Stomach (tissue), 9 donors: ENCODE results near the gene SCARB1. TPM values are rescaled to one million over a fixed set of nuclear protein-coding genes. Genes with fewer than 3 reads are reported as not detected.

Source experiments
- DNase-seq, 2 donors: peaks; one replicate each; pipeline versions ENCODE4 v3.0.0 to v3.0.0-alpha.2; 2013 to 2019
- H3K27ac ChIP-seq, 5 donors: fragments of 200-600 bp in 4 of 5; sonication (generic) in 4 of 5; one replicate each; pipeline ENCODE4 v1.5.1; 2013 to 2019; ENCODE audit warnings: mild to moderate bottlenecking in 1 of 5, moderate library complexity in 1 of 5
- H3K27me3 ChIP-seq, 3 donors: fragments of 200-600 bp; sonication (generic); one replicate each; pipeline ENCODE4 v1.5.1; 2017 to 2019; ENCODE audit warnings: mixed run types in 1 of 3
- H3K36me3 ChIP-seq, 4 donors: fragments of 200-600 bp; sonication (generic); 1 replicate in 3 of 4; 2 replicates in 1 of 4; pipeline ENCODE4 v1.5.1; 2016 to 2019
- H3K4me1 ChIP-seq, 4 donors: fragments of 200-600 bp; sonication (generic); one replicate each; pipeline ENCODE4 v1.5.1; 2016 to 2019
- H3K4me3 ChIP-seq, 4 donors: fragments of 200-600 bp; sonication (generic) in 3 of 4; one replicate each; pipeline ENCODE4 v1.5.1; 2016 to 2019; ENCODE audit warnings: mild to moderate bottlenecking in 1 of 4
- H3K9me3 ChIP-seq, 4 donors: fragments of 200-600 bp; sonication (generic); one replicate each; pipeline ENCODE4 v1.5.1; 2016 to 2019
- CTCF ChIP-seq, 7 experiments: fragments of 450-650 bp in 4 of 7; fragments of 200-600 bp in 3 of 7; sonication (generic) in 3 of 7; IDR thresholded peaks; one replicate each; pipeline ENCODE4 v1.5.1; 2016 to 2019; ENCODE audit warnings: antibody characterized with exemption in 7 of 7, control low read depth in 2 of 7, mild to moderate bottlenecking in 1 of 7
- EP300 ChIP-seq: sonication (generic); formaldehyde crosslinking; IDR thresholded peaks from one replicate; pipeline ENCODE4 v1.6.1; 2017; ENCODE audit warnings: antibody characterized with exemption
- POLR2A ChIP-seq, 4 donors: fragments of 450-650 bp; IDR thresholded peaks; one replicate each; pipeline ENCODE4 v1.6.1; 2016; ENCODE audit warnings: antibody characterized with exemption in 4 of 4, control low read depth in 2 of 4, mild to moderate bottlenecking in 1 of 4, moderate library complexity in 1 of 4
- POLR2AphosphoS5 ChIP-seq, 3 donors: sonication (generic); formaldehyde crosslinking; IDR thresholded peaks; one replicate each; pipeline ENCODE4 v1.6.1; 2016; ENCODE audit warnings: antibody characterized with exemption in 3 of 3
- WGBS, 5 donors: extraction: QIAGEN DNeasy Blood & Tissue Kit in 3 of 5; methylation state at CpG; one replicate each; pipeline versions ENCODE4 v1.1.5 to v1.1.7; 2013 to 2018; 5-methylcytosine and 5-hydroxymethylcytosine counted together
- intact Hi-C: fragments of 100-400 bp; cut with DNase I; formaldehyde crosslinking; loops from one replicate; pipeline ENCODE4 v1.15.1; 2023; ENCODE audit warnings: low total_unique reads
- polyA plus RNA-seq, 3 donors: library from polyadenylated mRNA; stranded (reverse); fragments of 200-250 nt; gene quantifications; one replicate each; pipeline ENCODE4 v1.2.3, GENCODE V29; 2013
- total RNA-seq, 5 donors: library from RNA; depleted of rRNA; stranded (reverse); fragments of >200 nt; gene quantifications; one replicate each; pipeline versions ENCODE4 v1.1.0 to v1.2.3, GENCODE V29; 2014 to 2016
- donor health status: healthy with polysubstance abuse.
- donor health status: Bipolar disorder and iron deficiency.
- donor health status: healthy.

Gene SCARB1
- total and polyA plus RNA-seq, 8 donors, result 2.9 to 63.7 (median 8.8) TPM

- intact Hi-C loops, result no loop called here
- H3K4me1 ChIP-seq, result peaks cover 13 to 54% (median 36%) of the 10 kb centered on the region in 4 donors
- no peak overlapping the region for H3K27ac ChIP-seq
- no peaks in the 10 kb centered on the region for H3K36me3 ChIP-seq
- no peaks in the 10 kb centered on the region for H3K27me3 ChIP-seq
- TF ChIP-seq EP300 (no peak), POLR2AphosphoS5 (IDR thresholded peaks at IDR 0.05) (no peak), POLR2A (IDR thresholded peaks at IDR 0.05) (no peak), CTCF (IDR thresholded peaks at IDR 0.05) (no peak)
- WGBS, 5 donors, result 85 to 95% (median 94%) methylated on average over 9 to 11 of the region's 11 CpGs
- H3K4me3 ChIP-seq, result no peak overlapping the region
- H3K9me3 ChIP-seq, result no peaks in the 10 kb centered on the region
- no peak for DNase-seq
Observed at GRCh38 chr12:124857921-124858461, 5.7 kb downstream of the SCARB1 start.

- H3K27me3 ChIP-seq, result no peaks in the 10 kb centered on the region
- H3K36me3 ChIP-seq, result no peaks in the 10 kb centered on the region
- TF ChIP-seq CTCF (IDR thresholded peaks at IDR 0.05) (no peak), POLR2A (IDR thresholded peaks at IDR 0.05) (no peak), EP300 (no peak), POLR2AphosphoS5 (IDR thresholded peaks at IDR 0.05) (no peak)
Observed at GRCh38 chr12:124856842-124857178, 6.9 kb downstream of the SCARB1 start.

GRCh38 chr12:124856132-124856841 is 7.4 kb downstream of the SCARB1 start:
- no peak overlapping the region for H3K4me3 ChIP-seq
- 45 to 61% (median 51%) methylated on average over 16 of the region's 16 CpGs for WGBS, 5 donors
- intact Hi-C loops, result no loop called here

More at GRCh38 chr12:124856842-124857178, 6.9 kb downstream of the SCARB1 start:
- WGBS, 5 donors, result 82 to 91% (median 87%) methylated on average over 10 to 14 of the region's 14 CpGs
- Histone ChIP-seq H3K27ac (no peak overlapping the region), H3K4me3 (no peak overlapping the region), H3K4me1 (peaks cover 11 to 56% (median 31%) of the 10 kb centered on the region in 4 donors), H3K9me3 (no peaks in the 10 kb centered on the region)
- DNase-seq, result no peak
- intact Hi-C loops, result no loop called here

More at GRCh38 chr12:124856132-124856841, 7.4 kb downstream of the SCARB1 start:
- H3K27ac ChIP-seq, result no peak overlapping the region
- TF ChIP-seq POLR2AphosphoS5 (IDR thresholded peaks at IDR 0.05), result no peak
- no peak for TF ChIP-seq POLR2A (IDR thresholded peaks at IDR 0.05)
- no peak for TF ChIP-seq EP300
- TF ChIP-seq CTCF (IDR thresholded peaks at IDR 0.05), result no peak
- H3K27me3 ChIP-seq, result no peaks in the 10 kb centered on the region
- H3K36me3 ChIP-seq, result no peaks in the 10 kb centered on the region
- peaks cover 11 to 52% (median 28%) of the 10 kb centered on the region in 4 donors for H3K4me1 ChIP-seq
- DNase-seq, result peak in 1 of 2 donors; percentile 65
- H3K9me3 ChIP-seq, result no peaks in the 10 kb centered on the region
